ENCODE data around the gene GJA10.

DNA sequence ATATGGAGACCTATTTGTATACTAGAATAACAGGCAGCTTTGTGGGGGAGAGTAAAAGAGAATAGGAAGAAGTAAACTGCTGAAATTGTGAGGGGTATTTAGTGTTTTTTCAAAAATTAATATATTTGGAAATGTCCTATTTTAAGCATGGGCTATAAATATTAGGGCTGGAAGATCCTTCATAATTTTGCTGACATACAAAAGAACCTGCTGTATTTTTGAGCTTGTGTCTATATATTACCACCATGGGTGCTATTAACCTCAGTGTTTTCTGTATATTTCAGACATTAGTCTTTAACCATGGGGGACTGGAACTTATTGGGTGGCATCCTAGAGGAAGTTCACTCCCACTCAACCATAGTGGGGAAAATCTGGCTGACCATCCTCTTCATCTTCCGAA lies at the start of gene GJA10:
- TF ChIP-seq, protein P1, sequence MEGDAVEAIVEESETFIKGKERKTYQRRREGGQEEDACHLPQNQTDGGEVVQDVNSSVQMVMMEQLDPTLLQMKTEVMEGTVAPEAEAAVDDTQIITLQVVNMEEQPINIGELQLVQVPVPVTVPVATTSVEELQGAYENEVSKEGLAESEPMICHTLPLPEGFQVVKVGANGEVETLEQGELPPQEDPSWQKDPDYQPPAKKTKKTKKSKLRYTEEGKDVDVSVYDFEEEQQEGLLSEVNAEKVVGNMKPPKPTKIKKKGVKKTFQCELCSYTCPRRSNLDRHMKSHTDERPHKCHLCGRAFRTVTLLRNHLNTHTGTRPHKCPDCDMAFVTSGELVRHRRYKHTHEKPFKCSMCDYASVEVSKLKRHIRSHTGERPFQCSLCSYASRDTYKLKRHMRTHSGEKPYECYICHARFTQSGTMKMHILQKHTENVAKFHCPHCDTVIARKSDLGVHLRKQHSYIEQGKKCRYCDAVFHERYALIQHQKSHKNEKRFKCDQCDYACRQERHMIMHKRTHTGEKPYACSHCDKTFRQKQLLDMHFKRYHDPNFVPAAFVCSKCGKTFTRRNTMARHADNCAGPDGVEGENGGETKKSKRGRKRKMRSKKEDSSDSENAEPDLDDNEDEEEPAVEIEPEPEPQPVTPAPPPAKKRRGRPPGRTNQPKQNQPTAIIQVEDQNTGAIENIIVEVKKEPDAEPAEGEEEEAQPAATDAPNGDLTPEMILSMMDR (IDR thresholded peaks at IDR 0.05): no peak
- TF ChIP-seq POLR2A (IDR thresholded peaks at IDR 0.05): no peak
